Caco-2 (cell line): ENCODE measurements around the gene STXBP1. TPM values are rescaled to one million over a fixed set of nuclear protein-coding genes. Genes with fewer than 3 reads are reported as not detected.

ENCODE experiments used
- BruUV-seq: library from RNA; stranded (reverse); fragments of 400-500 nt; replicated peaks from 2 replicates; lab custom pipeline; 2021; lab: Mats Ljungman, UMichigan
- CTCF ChIA-PET: fragments of 300-600 bp; sonication (Branson Sonifier 250); formaldehyde crosslinking; loops from one replicate; lab custom pipeline; 2022; ENCODE audit warnings: antibody characterized with exemption; lab: Charles Lee
- POLR2A ChIA-PET: fragments of 300-600 bp; sonication (Branson Sonifier 250); formaldehyde crosslinking; loops from one replicate; lab custom pipeline; 2022; ENCODE audit warnings: antibody characterized with exemption; lab: Charles Lee
- DNase-seq, 2 experiments: peaks; one replicate each; pipeline versions ENCODE4 v3.0.0 to v3.0.0-alpha.2; 2020 to 2022
- H3K27me3 ChIP-seq: replicated peaks from 2 replicates; pipeline ENCODE4 v1.6.0; 2011; ENCODE audit warnings: low read length; ENCODE audit not compliant: control insufficient read depth, insufficient read depth
- H3K36me3 ChIP-seq: 2 replicates; pipeline ENCODE4 v1.5.1; 2011; ENCODE audit warnings: low read length; ENCODE audit not compliant: control insufficient read depth, insufficient read depth
- H3K4me1 ChIP-seq: fragments of 250-450 bp; sonication (Bioruptor Pico); 2 replicates; pipeline ENCODE4 v1.5.1; 2020; ENCODE audit warnings: mild to moderate bottlenecking
- H3K4me3 ChIP-seq: 2 replicates; pipeline ENCODE4 v1.5.1; 2011; ENCODE audit warnings: low read depth, mild to moderate bottlenecking, control low read depth, low read length
- H3K9me3 ChIP-seq: fragments of 250-450 bp; sonication (Bioruptor Pico); 2 replicates; pipeline ENCODE4 v1.5.1; 2020; ENCODE audit warnings: mild to moderate bottlenecking, moderate library complexity
- H3K27ac Mint-ChIP-seq: one replicate; pipeline ENCODE4 v1.8.0; 2022; ENCODE audit warnings: mixed read lengths; ENCODE audit not compliant: unreplicated experiment
- H3K27me3 Mint-ChIP-seq: one replicate; pipeline ENCODE4 v1.8.0; 2022; ENCODE audit warnings: mixed read lengths; ENCODE audit not compliant: insufficient read depth, unreplicated experiment
- H3K36me3 Mint-ChIP-seq: one replicate; pipeline ENCODE4 v1.8.0; 2022; ENCODE audit warnings: mild to moderate bottlenecking, mixed read lengths; ENCODE audit not compliant: insufficient read depth, unreplicated experiment
- H3K4me1 Mint-ChIP-seq: one replicate; pipeline ENCODE4 v1.8.0; 2022; ENCODE audit warnings: low read depth, mixed read lengths; ENCODE audit not compliant: unreplicated experiment
- H3K4me3 Mint-ChIP-seq: one replicate; pipeline ENCODE4 v1.8.0; 2022; ENCODE audit warnings: mild to moderate bottlenecking, moderate library complexity, mixed read lengths; ENCODE audit not compliant: unreplicated experiment
- H3K9me3 Mint-ChIP-seq: one replicate; pipeline ENCODE4 v1.8.0; 2022; ENCODE audit warnings: mixed read lengths; ENCODE audit not compliant: unreplicated experiment
- intact Hi-C: fragments of 100-400 bp; cut with micrococcal nuclease; formaldehyde crosslinking; loops from one replicate; pipeline ENCODE4 v1.10.0; 2022; ENCODE audit not compliant: unreplicated experiment
- total RNA-seq: library from RNA; stranded (reverse); gene quantifications from 2 replicates; pipeline ENCODE4 v1.2.3, GENCODE V29; 2022
- TF ChIP-seq, protein P1 (sequence below), 2 experiments: fragments of 200-600 bp in 1 of 2; IDR thresholded peaks; 1 replicate in 1 of 2; 2 replicates in 1 of 2; pipeline versions ENCODE4 v1.5.1 to v1.8.0; 2011 to 2022; ENCODE audit warnings: antibody characterized with exemption in 1 of 2, control low read depth in 1 of 2, inconsistent platforms in 1 of 2, low read depth in 1 of 2, low read length in 1 of 2, mild to moderate bottlenecking in 1 of 2, moderate library complexity in 1 of 2; ENCODE audit not compliant: insufficient read depth in 1 of 2, severe bottlenecking in 1 of 2, unreplicated experiment in 1 of 2

Gene STXBP1
- total RNA-seq, 1 experiment from 2014 or later, result 5.5 TPM

DNA sequence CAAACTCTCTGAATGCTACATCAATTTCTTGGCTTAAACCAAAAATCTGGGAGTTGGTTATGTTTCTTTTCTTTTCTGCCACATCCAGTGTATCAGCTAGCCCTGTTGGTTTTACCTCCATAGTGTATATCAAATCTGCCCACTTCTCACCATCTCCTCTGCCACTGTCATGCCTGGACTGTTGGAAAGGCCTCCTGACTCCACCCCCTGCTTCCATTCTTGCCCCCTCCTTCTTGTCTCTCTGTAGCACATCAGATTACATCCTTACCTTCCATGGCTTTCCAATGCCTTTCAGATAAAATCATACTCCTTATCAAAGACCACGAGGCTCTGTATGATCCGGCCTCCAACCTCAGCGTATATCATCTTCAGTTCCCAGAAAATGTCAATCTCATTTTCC, 35.4 kb downstream of the STXBP1 start:
- no peaks in the 10 kb centered on the region for H3K36me3 ChIP-seq
- ChIA-PET CTCF (no interaction called here), POLR2A (no interaction called here)
- H3K4me1 ChIP-seq, result no peaks in the 10 kb centered on the region
- BruUV-seq, result no TSS peak
- TF ChIP-seq, protein P1, sequence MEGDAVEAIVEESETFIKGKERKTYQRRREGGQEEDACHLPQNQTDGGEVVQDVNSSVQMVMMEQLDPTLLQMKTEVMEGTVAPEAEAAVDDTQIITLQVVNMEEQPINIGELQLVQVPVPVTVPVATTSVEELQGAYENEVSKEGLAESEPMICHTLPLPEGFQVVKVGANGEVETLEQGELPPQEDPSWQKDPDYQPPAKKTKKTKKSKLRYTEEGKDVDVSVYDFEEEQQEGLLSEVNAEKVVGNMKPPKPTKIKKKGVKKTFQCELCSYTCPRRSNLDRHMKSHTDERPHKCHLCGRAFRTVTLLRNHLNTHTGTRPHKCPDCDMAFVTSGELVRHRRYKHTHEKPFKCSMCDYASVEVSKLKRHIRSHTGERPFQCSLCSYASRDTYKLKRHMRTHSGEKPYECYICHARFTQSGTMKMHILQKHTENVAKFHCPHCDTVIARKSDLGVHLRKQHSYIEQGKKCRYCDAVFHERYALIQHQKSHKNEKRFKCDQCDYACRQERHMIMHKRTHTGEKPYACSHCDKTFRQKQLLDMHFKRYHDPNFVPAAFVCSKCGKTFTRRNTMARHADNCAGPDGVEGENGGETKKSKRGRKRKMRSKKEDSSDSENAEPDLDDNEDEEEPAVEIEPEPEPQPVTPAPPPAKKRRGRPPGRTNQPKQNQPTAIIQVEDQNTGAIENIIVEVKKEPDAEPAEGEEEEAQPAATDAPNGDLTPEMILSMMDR (IDR thresholded peaks at IDR 0.05; ENCODE audit: insufficient read depth in 1 of 2, low read depth in 1 of 2, low read length in 1 of 2, severe bottlenecking in 1 of 2, unreplicated experiment in 1 of 2), result no peak
- no peaks in the 10 kb centered on the region for H3K27me3 Mint-ChIP-seq
- DNase-seq, result no peak
- intact Hi-C loops, result no loop called here
- no peak overlapping the region for H3K4me3 Mint-ChIP-seq
- no peaks in the 10 kb centered on the region for H3K36me3 Mint-ChIP-seq
- no peaks in the 10 kb centered on the region for H3K9me3 Mint-ChIP-seq
- no peaks in the 10 kb centered on the region for H3K27me3 ChIP-seq
- no peak overlapping the region for H3K4me3 ChIP-seq
- H3K4me1 Mint-ChIP-seq, result no peaks in the 10 kb centered on the region
- no peak overlapping the region for H3K27ac Mint-ChIP-seq
- H3K9me3 ChIP-seq, result no peaks in the 10 kb centered on the region

DNA sequence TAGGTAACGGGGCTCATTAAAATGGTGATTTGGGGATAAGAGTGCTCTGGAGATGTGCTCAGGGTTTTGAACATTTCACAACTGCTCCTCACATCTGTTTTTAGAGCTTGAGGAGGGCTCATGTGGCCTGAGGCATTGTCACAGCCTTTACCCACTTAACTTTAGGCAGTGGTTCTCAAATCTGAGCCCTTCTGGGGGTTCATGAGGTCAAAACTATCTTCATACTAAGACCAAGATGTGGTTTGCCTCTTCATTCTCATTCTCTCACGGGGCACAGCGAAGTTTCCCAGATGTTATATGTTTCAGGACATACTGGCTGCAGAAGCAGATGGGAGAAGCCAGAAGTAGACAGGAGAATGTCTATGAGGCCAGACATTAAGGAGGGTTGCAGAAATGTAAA, 38.4 kb downstream of the STXBP1 start:
- Mint-ChIP-seq H3K4me3 (no peak overlapping the region), H3K27ac (no peak overlapping the region), H3K9me3 (no peaks in the 10 kb centered on the region), H3K36me3 (no peaks in the 10 kb centered on the region), H3K4me1 (no peaks in the 10 kb centered on the region), H3K27me3 (peaks cover 4% of the 10 kb centered on the region)
- BruUV-seq, result no TSS peak
- intact Hi-C loops, result no loop called here
- no peak for DNase-seq
- Histone ChIP-seq H3K27me3 (no peaks in the 10 kb centered on the region), H3K4me3 (no peak overlapping the region), H3K9me3 (no peaks in the 10 kb centered on the region), H3K36me3 (no peaks in the 10 kb centered on the region), H3K4me1 (no peaks in the 10 kb centered on the region)
- TF ChIP-seq, protein P1 (IDR thresholded peaks at IDR 0.05; ENCODE audit: insufficient read depth in 1 of 2, low read depth in 1 of 2, low read length in 1 of 2, severe bottlenecking in 1 of 2, unreplicated experiment in 1 of 2), result no peak
- ChIA-PET CTCF (no interaction called here), POLR2A (no interaction called here)

DNA sequence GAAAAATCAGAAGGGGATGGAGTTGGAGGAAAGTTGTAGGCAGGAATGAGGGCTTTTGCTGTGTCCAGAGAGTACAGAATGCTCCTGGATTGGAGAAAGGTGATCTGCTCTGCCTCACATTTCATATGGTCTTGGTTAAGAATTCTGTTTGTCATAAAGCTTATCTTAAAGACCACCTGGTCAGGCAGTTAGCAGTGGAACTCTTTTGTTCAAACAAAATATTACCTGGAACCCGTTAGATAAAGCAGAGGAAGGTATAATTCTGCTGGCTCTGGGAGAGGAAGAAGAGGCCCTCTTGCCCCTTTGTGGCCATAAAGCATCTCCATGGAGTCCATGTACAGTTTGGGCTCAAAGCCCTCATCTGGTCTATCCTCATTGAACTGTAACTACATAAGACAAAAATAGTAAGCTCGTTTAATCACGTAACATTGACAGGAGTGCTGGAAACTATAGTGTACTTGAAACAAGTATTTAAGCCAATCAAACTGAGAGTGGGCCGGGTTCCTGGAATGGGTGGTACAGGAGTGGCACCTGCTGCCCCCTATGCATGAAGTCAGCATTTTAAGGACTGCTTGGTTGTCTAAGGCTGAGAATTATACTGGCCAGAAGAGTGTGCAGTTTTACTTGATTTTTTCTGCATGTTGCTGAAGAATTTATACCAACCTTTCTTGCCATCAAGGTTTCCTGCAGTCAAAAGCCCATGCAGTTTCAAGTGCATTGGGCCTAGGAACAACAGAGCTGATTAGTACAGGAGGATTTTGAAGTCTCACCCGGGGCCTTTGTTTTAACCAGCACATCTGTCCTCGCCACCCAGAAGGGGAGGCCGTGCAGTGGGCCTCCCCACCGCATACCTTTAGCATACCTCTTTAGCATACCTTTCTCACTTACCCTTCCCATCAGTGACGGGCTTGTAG, 39.9 kb downstream of the STXBP1 start:
- H3K27me3 Mint-ChIP-seq, result peaks cover 4% of the 10 kb centered on the region
- ChIA-PET POLR2A (no interaction called here), CTCF (interaction anchor here (0.8 kb wide), 1 partner anchor 36 kb away, joined by 3 read pairs; no protein-coding TSS in a partner anchor)
- H3K27ac Mint-ChIP-seq, result no peak overlapping the region
- no peaks in the 10 kb centered on the region for H3K9me3 ChIP-seq
- H3K4me1 Mint-ChIP-seq, result no peaks in the 10 kb centered on the region
- no TSS peak for BruUV-seq
- no peaks in the 10 kb centered on the region for H3K27me3 ChIP-seq
- H3K4me3 ChIP-seq, result no peak overlapping the region
- intact Hi-C loops, result no loop called here
- TF ChIP-seq, protein P1 (IDR thresholded peaks at IDR 0.05; ENCODE audit: insufficient read depth in 1 of 2, low read depth in 1 of 2, low read length in 1 of 2, severe bottlenecking in 1 of 2, unreplicated experiment in 1 of 2), result no peak
- DNase-seq, result no peak
- H3K36me3 Mint-ChIP-seq, result no peaks in the 10 kb centered on the region
- no peaks in the 10 kb centered on the region for H3K9me3 Mint-ChIP-seq
- no peak overlapping the region for H3K4me3 Mint-ChIP-seq
- no peaks in the 10 kb centered on the region for H3K36me3 ChIP-seq
- no peaks in the 10 kb centered on the region for H3K4me1 ChIP-seq
